Heart left ventricle (tissue), 16 donors: ENCODE measurements around the gene RAB6A. TPM values are rescaled to one million over a fixed set of nuclear protein-coding genes. Genes with fewer than 3 reads are reported as not detected.

Source experiments
- ATAC-seq, 4 donors: fragments of 200-7000 bp; cut with Tn5 transposase; one replicate each; pipeline ENCODE4 v1.9.1; 2020 to 2022; ENCODE audit warnings: moderate library complexity in 4 of 4, mild to moderate bottlenecking in 3 of 4, moderate number of reproducible peaks in 1 of 4
- DNase-seq, 5 donors: peaks; one replicate each; pipeline ENCODE4 v3.0.0-alpha.2; 2020
- H3K27ac ChIP-seq, 12 donors: fragments of 200-600 bp; sonication (generic) in 4 of 12; one replicate each; pipeline versions ENCODE4 v1.5.0 to v1.8.0; 2016 to 2022; ENCODE audit warnings: mild to moderate bottlenecking in 2 of 12
- H3K27me3 ChIP-seq, 9 donors: fragments of 200-600 bp; sonication (generic) in 2 of 9; one replicate each; pipeline versions ENCODE4 v1.5.1 to v1.8.0; 2016 to 2022; ENCODE audit warnings: mild to moderate bottlenecking in 3 of 9
- H3K36me3 ChIP-seq, 9 donors: fragments of 200-600 bp; sonication (generic) in 2 of 9; one replicate each; pipeline versions ENCODE4 v1.5.0 to v1.8.0; 2018 to 2022; ENCODE audit warnings: mild to moderate bottlenecking in 2 of 9
- H3K4me1 ChIP-seq, 12 donors: fragments of 200-600 bp; sonication (generic) in 4 of 12; one replicate each; pipeline versions ENCODE4 v1.5.0 to v1.8.0; 2016 to 2022; ENCODE audit warnings: mild to moderate bottlenecking in 3 of 12
- H3K4me3 ChIP-seq, 12 donors: fragments of 200-600 bp; sonication (generic) in 4 of 12; one replicate each; pipeline versions ENCODE4 v1.5.0 to v1.8.0; 2017 to 2022; ENCODE audit warnings: mild to moderate bottlenecking in 9 of 12, moderate library complexity in 4 of 12
- H3K9me3 ChIP-seq, 12 donors: fragments of 200-600 bp; sonication (generic) in 4 of 12; one replicate each; pipeline versions ENCODE4 v1.5.0 to v1.8.0; 2016 to 2022; ENCODE audit warnings: mild to moderate bottlenecking in 1 of 12
- POLR2A ChIP-seq, 2 donors: fragments of 450-650 bp; IDR thresholded peaks; one replicate each; pipeline ENCODE4 v1.6.1; 2017; ENCODE audit warnings: antibody characterized with exemption in 2 of 2, mild to moderate bottlenecking in 2 of 2, moderate library complexity in 2 of 2
- WGBS, 4 donors: extraction: QIAGEN DNeasy Blood & Tissue Kit in 2 of 4; methylation state at CpG; one replicate each; pipeline versions ENCODE4 v1.1.5 to v1.1.7; 2013 to 2018; 5-methylcytosine and 5-hydroxymethylcytosine counted together
- intact Hi-C, 10 donors: fragments of 100-400 bp; cut with DNase I; formaldehyde crosslinking; loops; one replicate each; pipeline versions ENCODE4 v1.11.1 to v1.14.2; 2022
- polyA plus RNA-seq, 2 donors: library from polyadenylated mRNA; stranded (reverse); fragments of 200-250 nt; gene quantifications; one replicate each; pipeline ENCODE4 v1.2.3, GENCODE V29; 2013
- total RNA-seq, 9 donors: library from RNA; depleted of rRNA in 2 of 9; stranded (reverse); fragments of >200 nt in 2 of 9; fragmentation: NEBNext Ultra II Directional in 3 of 9; extraction: Animal tissue kit (Norgen Biotek cat#: 25700) in 3 of 9; gene quantifications; one replicate each; pipeline versions ENCODE4 v1.1.0 to v1.2.4, GENCODE V29; 2016 to 2023
- TF ChIP-seq, protein P1 (sequence below), 12 donors: fragments of 200-600 bp; sonication (generic) in 4 of 12; IDR thresholded peaks; one replicate each; pipeline versions ENCODE4 v1.5.0 to v1.8.0; 2018 to 2022; ENCODE audit warnings: antibody characterized with exemption in 12 of 12, mild to moderate bottlenecking in 5 of 12
- donor health status: ischemic (EF 13 %, LVEDD 7.1; RV severe dilation, severe dysfunction).
- donor health status: healthy with polysubstance abuse.
- donor health status: DM: no; HTN: yes; CAD: no.
- donor health status: DM: no; HTN: no; CAD: no.
- donor health status: ischemic (EF 25% LVEDD 6.9; RV normal size, moderate dysfunction).
- donor health status: ischemic (EF 25% LVEDD 5.7; RV mildly dilated, moderate dysfunction).
- donor health status: healthy.
- donor health status: DM: yes; HTN: yes; CAD: no.
- donor health status: ischemic (EF 35%, LVEDD 5.7; RV mildly dilated, moderate dysfunction).
- donor health status: nonischemic (EF 11% LVEDD 7.7; RV severe dilation, severe dysfunction).
- donor health status: DM: yes; HTN: yes; CAD: no.
- donor health status: PGD.
- donor health status: ischemic (EF 29% LVEDD 5.4; RV normal size, mild dysfunction).
- donor health status: nonischemic (EF 23%, LVEDD 6.1; RV moderate dilation, normal function).

RAB6A gene
- total and polyA plus RNA-seq, 11 donors, result 41.7 to 143 (median 117) TPM

- WGBS, 4 donors, result 33 to 53% (median 47%) methylated on average over 2 of the region's 2 CpGs
- H3K36me3 ChIP-seq, result no peaks in the 10 kb centered on the region
- H3K27me3 ChIP-seq, result peaks cover 0 to 11% (median 0%) of the 10 kb centered on the region in 9 donors
- TF ChIP-seq POLR2A (IDR thresholded peaks at IDR 0.05), result no peak
- TF ChIP-seq, protein P1, sequence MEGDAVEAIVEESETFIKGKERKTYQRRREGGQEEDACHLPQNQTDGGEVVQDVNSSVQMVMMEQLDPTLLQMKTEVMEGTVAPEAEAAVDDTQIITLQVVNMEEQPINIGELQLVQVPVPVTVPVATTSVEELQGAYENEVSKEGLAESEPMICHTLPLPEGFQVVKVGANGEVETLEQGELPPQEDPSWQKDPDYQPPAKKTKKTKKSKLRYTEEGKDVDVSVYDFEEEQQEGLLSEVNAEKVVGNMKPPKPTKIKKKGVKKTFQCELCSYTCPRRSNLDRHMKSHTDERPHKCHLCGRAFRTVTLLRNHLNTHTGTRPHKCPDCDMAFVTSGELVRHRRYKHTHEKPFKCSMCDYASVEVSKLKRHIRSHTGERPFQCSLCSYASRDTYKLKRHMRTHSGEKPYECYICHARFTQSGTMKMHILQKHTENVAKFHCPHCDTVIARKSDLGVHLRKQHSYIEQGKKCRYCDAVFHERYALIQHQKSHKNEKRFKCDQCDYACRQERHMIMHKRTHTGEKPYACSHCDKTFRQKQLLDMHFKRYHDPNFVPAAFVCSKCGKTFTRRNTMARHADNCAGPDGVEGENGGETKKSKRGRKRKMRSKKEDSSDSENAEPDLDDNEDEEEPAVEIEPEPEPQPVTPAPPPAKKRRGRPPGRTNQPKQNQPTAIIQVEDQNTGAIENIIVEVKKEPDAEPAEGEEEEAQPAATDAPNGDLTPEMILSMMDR (IDR thresholded peaks at IDR 0.05), result no peak
- no peaks in the 10 kb centered on the region for H3K9me3 ChIP-seq
- peaks cover 0 to 7% (median 0%) of the 10 kb centered on the region in 12 donors for H3K4me1 ChIP-seq
- H3K27ac ChIP-seq, result no peak overlapping the region
- no peak for ATAC-seq
- H3K4me3 ChIP-seq, result no peak overlapping the region
- intact Hi-C loops, result no loop called here
- no peak for DNase-seq
Observed at GRCh38 chr11:73640592-73640991, 120.3 kb downstream of the RAB6A start.

GRCh38 chr11:73637012-73637411, 123.9 kb downstream of the RAB6A start:
- Histone ChIP-seq H3K27ac (no peak overlapping the region), H3K9me3 (peaks cover 0 to 3% (median 0%) of the 10 kb centered on the region in 12 donors), H3K4me3 (no peak overlapping the region), H3K4me1 (no peaks in the 10 kb centered on the region), H3K27me3 (no peaks in the 10 kb centered on the region), H3K36me3 (no peaks in the 10 kb centered on the region)
- TF ChIP-seq, protein P1 (IDR thresholded peaks at IDR 0.05), result no peak
- TF ChIP-seq POLR2A (IDR thresholded peaks at IDR 0.05), result no peak
- ATAC-seq (no peak), DNase-seq (no peak)
- intact Hi-C loops, result no loop called here
- WGBS, 4 donors, result 79 to 89% (median 86%) methylated on average over 1 of the region's 1 CpG

- H3K27me3 ChIP-seq, result no peaks in the 10 kb centered on the region
- ATAC-seq (no peak), DNase-seq (no peak)
- no peaks in the 10 kb centered on the region for H3K36me3 ChIP-seq
- H3K27ac ChIP-seq, result no peak overlapping the region
- H3K4me3 ChIP-seq, result no peak overlapping the region
- intact Hi-C loops, result no loop called here
- TF ChIP-seq POLR2A (IDR thresholded peaks at IDR 0.05), result no peak
- TF ChIP-seq, protein P1 (IDR thresholded peaks at IDR 0.05), result no peak
- no peaks in the 10 kb centered on the region for H3K4me1 ChIP-seq
- H3K9me3 ChIP-seq, result peaks cover 0 to 4% (median 0%) of the 10 kb centered on the region in 12 donors
- WGBS, 4 donors, result 86 to 94% (median 91%) methylated on average over 5 of the region's 5 CpGs
Observed at GRCh38 chr11:73636249-73636648, 124.6 kb downstream of the RAB6A start.

DNA sequence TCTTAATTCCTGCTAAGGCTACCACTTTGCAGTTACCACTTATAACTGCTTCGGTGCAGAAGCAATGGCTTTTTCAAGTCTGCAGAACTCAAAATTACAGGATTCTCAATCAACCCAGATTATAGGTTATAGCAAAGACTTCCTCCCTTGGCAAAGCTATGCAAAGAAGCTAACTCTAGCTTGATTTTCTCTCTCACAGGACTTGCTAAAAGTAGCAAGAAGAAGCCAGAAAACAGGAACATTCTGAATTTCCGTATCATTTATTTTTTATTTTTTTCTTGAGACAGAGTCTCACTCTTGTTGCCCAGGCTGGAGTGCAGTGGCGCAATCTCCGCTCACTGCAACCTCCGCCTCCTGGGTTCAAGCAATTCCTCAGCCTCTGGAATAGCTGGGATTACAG, 125.2 kb downstream of the RAB6A start:
- no peak overlapping the region for H3K27ac ChIP-seq
- WGBS, 4 donors, result 88 to 96% (median 92%) methylated on average over 5 of the region's 5 CpGs
- TF ChIP-seq, protein P1 (IDR thresholded peaks at IDR 0.05), result no peak
- no peak for TF ChIP-seq POLR2A (IDR thresholded peaks at IDR 0.05)
- H3K36me3 ChIP-seq, result no peaks in the 10 kb centered on the region
- peaks cover 0 to 4% (median 0%) of the 10 kb centered on the region in 12 donors for H3K9me3 ChIP-seq
- DNase-seq (no peak), ATAC-seq (no peak)
- no peaks in the 10 kb centered on the region for H3K4me1 ChIP-seq
- no peak overlapping the region for H3K4me3 ChIP-seq
- intact Hi-C loops, result no loop called here
- H3K27me3 ChIP-seq, result no peaks in the 10 kb centered on the region
